Sigmoid colon (tissue), 7 donors: ENCODE measurements around the gene PGA4. TPM values are rescaled to one million over a fixed set of nuclear protein-coding genes. Genes with fewer than 3 reads are reported as not detected.

ENCODE experiments used
- DNase-seq: peaks from one replicate; pipeline ENCODE4 v3.0.0-alpha.2; 2019
- H3K27ac ChIP-seq, 4 donors: fragments of 200-600 bp; sonication (generic); one replicate each; pipeline ENCODE4 v1.5.1; 2016 to 2019; ENCODE audit warnings: mild to moderate bottlenecking in 1 of 4
- H3K27me3 ChIP-seq, 3 donors: fragments of 200-600 bp; sonication (generic); one replicate each; pipeline ENCODE4 v1.5.1; 2019; ENCODE audit warnings: mild to moderate bottlenecking in 1 of 3
- H3K36me3 ChIP-seq, 4 donors: fragments of 200-600 bp; sonication (generic); one replicate each; pipeline ENCODE4 v1.5.1; 2016 to 2019
- H3K4me1 ChIP-seq, 4 donors: fragments of 200-600 bp; sonication (generic); one replicate each; pipeline ENCODE4 v1.5.1; 2017 to 2019
- H3K4me3 ChIP-seq, 4 donors: fragments of 200-600 bp; sonication (generic); one replicate each; pipeline ENCODE4 v1.5.1; 2017 to 2019; ENCODE audit warnings: mild to moderate bottlenecking in 2 of 4, moderate library complexity in 1 of 4
- H3K9me3 ChIP-seq, 4 donors: fragments of 200-600 bp in 3 of 4; sonication (generic) in 3 of 4; one replicate each; pipeline versions ENCODE4 v1.5.1 to v1.6.1; 2013 to 2019
- CTCF ChIP-seq, 4 experiments: fragments of 450-650 bp in 3 of 4; fragments of 200-600 bp in 1 of 4; IDR thresholded peaks; one replicate each; pipeline ENCODE4 v1.5.1; 2016 to 2019; ENCODE audit warnings: antibody characterized with exemption in 4 of 4, mild to moderate bottlenecking in 3 of 4, moderate library complexity in 2 of 4
- EP300 ChIP-seq, 4 donors: sonication (generic); formaldehyde crosslinking; IDR thresholded peaks; one replicate each; pipeline ENCODE4 v1.6.1; 2017; ENCODE audit warnings: antibody characterized with exemption in 4 of 4
- POLR2A ChIP-seq, 2 donors: fragments of 450-650 bp; IDR thresholded peaks; one replicate each; pipeline ENCODE4 v1.6.1; 2016; ENCODE audit warnings: antibody characterized with exemption in 2 of 2, mild to moderate bottlenecking in 2 of 2, moderate library complexity in 2 of 2
- POLR2AphosphoS5 ChIP-seq, 4 donors: sonication (generic); formaldehyde crosslinking; IDR thresholded peaks; one replicate each; pipeline ENCODE4 v1.6.1; 2017; ENCODE audit warnings: antibody characterized with exemption in 4 of 4
- WGBS, 2 donors: extraction: QIAGEN DNeasy Blood & Tissue Kit; methylation state at CpG; one replicate each; pipeline ENCODE4 v1.1.7; 2013; 5-methylcytosine and 5-hydroxymethylcytosine counted together
- intact Hi-C: fragments of 100-400 bp; cut with DNase I; formaldehyde crosslinking; loops from one replicate; pipeline ENCODE4 v1.15.1; 2023
- polyA plus RNA-seq, 3 donors: library from polyadenylated mRNA; stranded (reverse); fragments of 200-250 nt; gene quantifications; one replicate each; pipeline ENCODE4 v1.2.3, GENCODE V29; 2013
- total RNA-seq, 4 donors: library from RNA; depleted of rRNA; stranded (reverse); fragments of >200 nt; gene quantifications; one replicate each; pipeline ENCODE4 v1.1.0, GENCODE V29; 2016
- donor health status: healthy with polysubstance abuse.
- donor health status: Bipolar disorder and iron deficiency.
- donor health status: healthy.

PGA4 gene
- total and polyA plus RNA-seq, 7 donors = 0.26 to 27.6 (median 4.3) TPM; not detected in 2

GRCh38 chr11:61268588-61269250, 46.6 kb downstream of the PGA4 start:
- Histone ChIP-seq H3K27me3 (no peaks in the 10 kb centered on the region), H3K4me1 (no peaks in the 10 kb centered on the region), H3K36me3 (no peaks in the 10 kb centered on the region), H3K4me3 (no peak overlapping the region), H3K27ac (no peak overlapping the region), H3K9me3 (no peaks in the 10 kb centered on the region)
- 93% methylated on average over 15 of the region's 15 CpGs for WGBS, 2 donors
- DNase-seq = no peak
- no peak for TF ChIP-seq POLR2A (IDR thresholded peaks at IDR 0.05)
- no peak for TF ChIP-seq EP300 (IDR thresholded peaks at IDR 0.05)
- no peak for TF ChIP-seq POLR2AphosphoS5 (IDR thresholded peaks at IDR 0.05)
- TF ChIP-seq CTCF (IDR thresholded peaks at IDR 0.05) = no peak
- intact Hi-C loops = no loop called here

GRCh38 chr11:61270354-61271076, 48.4 kb downstream of the PGA4 start:
- Histone ChIP-seq H3K4me1 (no peaks in the 10 kb centered on the region), H3K36me3 (no peaks in the 10 kb centered on the region), H3K4me3 (no peak overlapping the region), H3K9me3 (no peaks in the 10 kb centered on the region), H3K27me3 (no peaks in the 10 kb centered on the region), H3K27ac (no peak overlapping the region)
- intact Hi-C loops = no loop called here
- 79 to 92% methylated on average over 7 of the region's 7 CpGs for WGBS, 2 donors
- TF ChIP-seq EP300 (IDR thresholded peaks at IDR 0.05) (no peak), POLR2A (IDR thresholded peaks at IDR 0.05) (no peak), POLR2AphosphoS5 (IDR thresholded peaks at IDR 0.05) (no peak), CTCF (IDR thresholded peaks at IDR 0.05) (no peak)
- DNase-seq = no peak

- intact Hi-C loops = no loop called here
- H3K27ac ChIP-seq = no peak overlapping the region
- TF ChIP-seq POLR2A (IDR thresholded peaks at IDR 0.05) = no peak
- no peak for TF ChIP-seq CTCF (IDR thresholded peaks at IDR 0.05)
- no peak for TF ChIP-seq EP300 (IDR thresholded peaks at IDR 0.05)
- no peak overlapping the region for H3K4me3 ChIP-seq
- no peaks in the 10 kb centered on the region for H3K36me3 ChIP-seq
- WGBS, 2 donors = 73 to 92% methylated on average over 3 of the region's 3 CpGs
- no peaks in the 10 kb centered on the region for H3K4me1 ChIP-seq
- H3K9me3 ChIP-seq = no peaks in the 10 kb centered on the region
- DNase-seq = no peak
- no peaks in the 10 kb centered on the region for H3K27me3 ChIP-seq
Measured at GRCh38 chr11:61272731-61273130, 50.6 kb downstream of the PGA4 start.

GRCh38 chr11:61273178-61274078, 51.3 kb downstream of the PGA4 start:
- Histone ChIP-seq H3K4me3 (no peak overlapping the region), H3K4me1 (no peaks in the 10 kb centered on the region), H3K27ac (no peak overlapping the region), H3K27me3 (no peaks in the 10 kb centered on the region), H3K36me3 (no peaks in the 10 kb centered on the region), H3K9me3 (no peaks in the 10 kb centered on the region)
- no peak for TF ChIP-seq EP300 (IDR thresholded peaks at IDR 0.05)
- no peak for TF ChIP-seq CTCF (IDR thresholded peaks at IDR 0.05)
- TF ChIP-seq POLR2A (IDR thresholded peaks at IDR 0.05) = no peak
- TF ChIP-seq POLR2AphosphoS5 (IDR thresholded peaks at IDR 0.05) = no peak
- intact Hi-C loops = no loop called here
- DNase-seq = no peak
- 44 to 78% methylated on average over 16 of the region's 16 CpGs for WGBS, 2 donors
